ENCODE data around the gene AP1S1. TPM values are rescaled to one million over a fixed set of nuclear protein-coding genes. Genes with fewer than 3 reads are reported as not detected.

The AP1S1 gene
- total RNA-seq, 4 donors from 2014 or later: 28.2 to 44.4 (median 35.5) TPM

- no peaks in the 10 kb centered on the region for H3K36me3 ChIP-seq
- DNase-seq (ENCODE audit: extremely low spot score): no peak
- H3K4me3 ChIP-seq: no peak overlapping the region
- no peak for TF ChIP-seq POLR2AphosphoS5 (IDR thresholded peaks at IDR 0.05)
- no peak for TF ChIP-seq POLR2A (IDR thresholded peaks at IDR 0.05; ENCODE audit: low read depth)
- TF ChIP-seq, protein P1, sequence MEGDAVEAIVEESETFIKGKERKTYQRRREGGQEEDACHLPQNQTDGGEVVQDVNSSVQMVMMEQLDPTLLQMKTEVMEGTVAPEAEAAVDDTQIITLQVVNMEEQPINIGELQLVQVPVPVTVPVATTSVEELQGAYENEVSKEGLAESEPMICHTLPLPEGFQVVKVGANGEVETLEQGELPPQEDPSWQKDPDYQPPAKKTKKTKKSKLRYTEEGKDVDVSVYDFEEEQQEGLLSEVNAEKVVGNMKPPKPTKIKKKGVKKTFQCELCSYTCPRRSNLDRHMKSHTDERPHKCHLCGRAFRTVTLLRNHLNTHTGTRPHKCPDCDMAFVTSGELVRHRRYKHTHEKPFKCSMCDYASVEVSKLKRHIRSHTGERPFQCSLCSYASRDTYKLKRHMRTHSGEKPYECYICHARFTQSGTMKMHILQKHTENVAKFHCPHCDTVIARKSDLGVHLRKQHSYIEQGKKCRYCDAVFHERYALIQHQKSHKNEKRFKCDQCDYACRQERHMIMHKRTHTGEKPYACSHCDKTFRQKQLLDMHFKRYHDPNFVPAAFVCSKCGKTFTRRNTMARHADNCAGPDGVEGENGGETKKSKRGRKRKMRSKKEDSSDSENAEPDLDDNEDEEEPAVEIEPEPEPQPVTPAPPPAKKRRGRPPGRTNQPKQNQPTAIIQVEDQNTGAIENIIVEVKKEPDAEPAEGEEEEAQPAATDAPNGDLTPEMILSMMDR (IDR thresholded peaks at IDR 0.05): no peak
- TF ChIP-seq EP300 (IDR thresholded peaks at IDR 0.05): no peak
- WGBS: 52% methylated on average over 7 of the region's 8 CpGs
- H3K27ac ChIP-seq (replicated peaks in 1 of 4): no peak overlapping the region
- no peaks in the 10 kb centered on the region for H3K9me3 ChIP-seq
- H3K4me1 ChIP-seq: peaks cover 12 to 25% (median 22%) of the 10 kb centered on the region in 4 donors
- intact Hi-C loops (cut with DNase I): no loop called here
- no peaks in the 10 kb centered on the region for H3K27me3 ChIP-seq
These were observed 39.8 kb upstream of the AP1S1 start for GRCh38 chr7:101114492-101114891.

- DNase-seq (ENCODE audit: extremely low spot score): no peak
- Histone ChIP-seq H3K4me1 (peaks cover 12 to 25% (median 22%) of the 10 kb centered on the region in 4 donors), H3K9me3 (no peaks in the 10 kb centered on the region), H3K4me3 (no peak overlapping the region), H3K36me3 (no peaks in the 10 kb centered on the region), H3K27ac (replicated peaks in 1 of 4) (no peak overlapping the region), H3K27me3 (no peaks in the 10 kb centered on the region)
- TF ChIP-seq POLR2AphosphoS5 (IDR thresholded peaks at IDR 0.05) (no peak), EP300 (IDR thresholded peaks at IDR 0.05) (no peak), POLR2A (IDR thresholded peaks at IDR 0.05; ENCODE audit: low read depth) (no peak)
- TF ChIP-seq, protein P1 (IDR thresholded peaks at IDR 0.05): no peak
- intact Hi-C loops (cut with DNase I): no loop called here
- 93% methylated on average over 3 of the region's 3 CpGs for WGBS
These were observed 39.1 kb upstream of the AP1S1 start for GRCh38 chr7:101115215-101115614.

- WGBS: 93% methylated on average over 10 of the region's 10 CpGs
- Histone ChIP-seq H3K4me1 (peaks cover 17 to 21% (median 18%) of the 10 kb centered on the region in 4 donors), H3K36me3 (no peaks in the 10 kb centered on the region), H3K27me3 (no peaks in the 10 kb centered on the region), H3K9me3 (no peaks in the 10 kb centered on the region), H3K4me3 (no peak overlapping the region), H3K27ac (replicated peaks in 1 of 4) (no peak overlapping the region)
- intact Hi-C loops (cut with DNase I): no loop called here
- no peak for DNase-seq (ENCODE audit: extremely low spot score)
- TF ChIP-seq, protein P1 (IDR thresholded peaks at IDR 0.05): no peak
- no peak for TF ChIP-seq POLR2A (IDR thresholded peaks at IDR 0.05; ENCODE audit: low read depth)
- TF ChIP-seq EP300 (IDR thresholded peaks at IDR 0.05): no peak
- no peak for TF ChIP-seq POLR2AphosphoS5 (IDR thresholded peaks at IDR 0.05)
These were observed 37.4 kb upstream of the AP1S1 start for GRCh38 chr7:101116898-101117297.

DNA sequence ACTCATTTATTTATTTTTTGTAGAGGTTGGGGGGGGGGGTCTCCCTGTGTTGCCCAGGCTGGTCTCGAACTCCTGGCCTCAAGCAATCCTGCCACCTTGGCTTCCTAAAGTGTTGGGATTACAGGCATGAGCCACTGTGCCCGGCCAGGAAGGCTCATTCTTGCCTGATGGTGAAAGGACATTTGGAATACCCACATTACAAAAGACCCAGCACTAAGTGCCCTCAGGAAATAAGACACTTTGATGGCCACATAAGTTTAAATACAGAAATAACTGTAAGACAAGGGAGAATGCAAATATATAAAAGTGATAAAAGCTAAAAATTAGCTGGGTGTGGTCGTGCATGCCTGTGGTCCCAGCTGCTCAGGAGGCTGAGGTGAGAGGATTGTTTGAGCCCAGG, 35.4 kb upstream of the AP1S1 start:
- Histone ChIP-seq H3K27me3 (no peaks in the 10 kb centered on the region), H3K4me3 (no peak overlapping the region), H3K9me3 (no peaks in the 10 kb centered on the region), H3K36me3 (no peaks in the 10 kb centered on the region), H3K4me1 (peaks cover 24 to 32% (median 30%) of the 10 kb centered on the region in 4 donors), H3K27ac (replicated peaks in 1 of 4) (no peak overlapping the region)
- TF ChIP-seq, protein P1 (IDR thresholded peaks at IDR 0.05): no peak
- TF ChIP-seq EP300 (IDR thresholded peaks at IDR 0.05) (no peak), POLR2AphosphoS5 (IDR thresholded peaks at IDR 0.05) (no peak), POLR2A (IDR thresholded peaks at IDR 0.05; ENCODE audit: low read depth) (no peak)
- intact Hi-C loops (cut with DNase I): no loop called here
- WGBS: 83% methylated on average over 3 of the region's 3 CpGs
- no peak for DNase-seq (ENCODE audit: extremely low spot score)

DNA sequence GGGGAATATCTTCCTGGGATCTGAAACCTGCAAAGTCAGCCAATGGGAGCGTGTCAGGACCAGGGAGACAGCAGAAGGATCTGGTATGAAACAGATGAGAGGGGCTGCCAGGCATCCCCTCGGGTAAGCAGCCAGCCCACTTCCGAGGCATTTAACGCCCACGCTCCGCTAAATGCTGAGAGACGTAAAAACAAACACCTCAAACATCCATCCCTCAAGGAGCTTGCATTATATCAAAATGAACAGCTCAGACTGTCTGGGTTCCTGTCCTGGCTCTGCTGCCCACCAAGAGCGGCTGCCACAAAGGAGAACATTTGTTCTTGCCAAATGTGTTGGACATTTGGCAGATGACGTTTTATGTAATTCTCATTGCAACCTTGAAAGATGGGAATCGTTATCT, 34.4 kb upstream of the AP1S1 start:
- H3K27ac ChIP-seq (replicated peaks in 1 of 4): no peak overlapping the region
- H3K4me3 ChIP-seq: no peak overlapping the region
- no peaks in the 10 kb centered on the region for H3K9me3 ChIP-seq
- H3K4me1 ChIP-seq: peaks cover 33 to 39% (median 36%) of the 10 kb centered on the region in 4 donors
- H3K27me3 ChIP-seq: no peaks in the 10 kb centered on the region
- TF ChIP-seq POLR2AphosphoS5 (IDR thresholded peaks at IDR 0.05) (no peak), POLR2A (IDR thresholded peaks at IDR 0.05; ENCODE audit: low read depth) (no peak), EP300 (IDR thresholded peaks at IDR 0.05) (no peak)
- TF ChIP-seq, protein P1 (IDR thresholded peaks at IDR 0.05): no peak
- no peaks in the 10 kb centered on the region for H3K36me3 ChIP-seq
- intact Hi-C loops (cut with DNase I): no loop called here
- WGBS: 48% methylated on average over 9 of the region's 10 CpGs
- no peak for DNase-seq (ENCODE audit: extremely low spot score)

Measured in esophagus muscularis mucosa (tissue), 4 donors.